T-helper 2 cell treated with Interferon-gamma antibody and Interleukin-4, amounts not matched to agents 100 ng/mL and 5 ng/mL, for 36 hours (primary cell): ENCODE measurements around the gene ITGB6. TPM values are rescaled to one million over a fixed set of nuclear protein-coding genes. Genes with fewer than 3 reads are reported as not detected.

ENCODE experiments used
- intact Hi-C: fragments of 100-400 bp; cut with micrococcal nuclease; formaldehyde crosslinking; loops from one replicate; pipeline ENCODE4 v1.15.1; 2023
- total RNA-seq: library from RNA; stranded (reverse); gene quantifications from 2 replicates; pipeline ENCODE4 v1.2.3, GENCODE V29; 2022

The ITGB6 gene
- total RNA-seq, 1 donor from 2014 or later = not detected

GRCh38 chr2:160097326-160097725, 102.7 kb downstream of the ITGB6 start:
- intact Hi-C loops = no loop called here

GRCh38 chr2:160096409-160096808, 103.7 kb downstream of the ITGB6 start:
- intact Hi-C loops = no loop called here

GRCh38 chr2:160092445-160092844, 107.6 kb downstream of the ITGB6 start:
- intact Hi-C loops = no loop called here

- intact Hi-C loops = no loop called here
Measured at GRCh38 chr2:160091381-160091780, 108.7 kb downstream of the ITGB6 start.

- intact Hi-C loops = no loop called here
Measured at GRCh38 chr2:160087854-160088745, 112.0 kb downstream of the ITGB6 start.

GRCh38 chr2:160085662-160086061, 114.4 kb downstream of the ITGB6 start:
- intact Hi-C loops = no loop called here

- intact Hi-C loops = no loop called here
Measured at GRCh38 chr2:160077912-160078810, 121.9 kb downstream of the ITGB6 start.

GRCh38 chr2:160076914-160077313, 123.2 kb downstream of the ITGB6 start:
- intact Hi-C loops = no loop called here

- intact Hi-C loops = no loop called here
Measured at GRCh38 chr2:160076241-160076640, 123.8 kb downstream of the ITGB6 start.

GRCh38 chr2:160075171-160075570, 124.9 kb downstream of the ITGB6 start:
- intact Hi-C loops = no loop called here

GRCh38 chr2:160073284-160073888, 126.7 kb downstream of the ITGB6 start:
- intact Hi-C loops = no loop called here

- intact Hi-C loops = no loop called here
Measured at GRCh38 chr2:160068906-160069305, 131.2 kb downstream of the ITGB6 start.

GRCh38 chr2:160064916-160065315, 135.2 kb downstream of the ITGB6 start:
- intact Hi-C loops = no loop called here

- intact Hi-C loops = no loop called here
Measured at GRCh38 chr2:160063879-160064612, 136.0 kb downstream of the ITGB6 start.

- intact Hi-C loops = no loop called here
Measured at GRCh38 chr2:160063271-160063670, 136.8 kb downstream of the ITGB6 start.

- intact Hi-C loops = no loop called here
Measured at GRCh38 chr2:160062292-160063005, 137.6 kb downstream of the ITGB6 start, which contains the start of gene PLA2R1. Gene PLA2R1 (minus strand): TSS chr2:160062615. CDS start chr2:160062403, 212 bp downstream.

GRCh38 chr2:160061944-160062291, 138.2 kb downstream of the ITGB6 start:
- intact Hi-C loops = no loop called here

- intact Hi-C loops = no loop called here
Measured at GRCh38 chr2:160061533-160061932, 138.5 kb downstream of the ITGB6 start.

GRCh38 chr2:160060297-160060696, 139.8 kb downstream of the ITGB6 start:
- intact Hi-C loops = no loop called here

- intact Hi-C loops = no loop called here
Measured at GRCh38 chr2:160057356-160057755, 142.7 kb downstream of the ITGB6 start.
